GM18870 (cell line): ENCODE results near the gene FIGN.

Experiments used
- ATAC-seq: cut with Tn5 transposase; IDR thresholded peaks from one replicate; pipeline ENCODE4 v1.9.1; 2021; ENCODE audit warnings: moderate library complexity; ENCODE audit not compliant: unreplicated experiment

The FIGN gene

GRCh38 chr2:163665051-163665450, 70.8 kb downstream of the FIGN start:
- ATAC-seq: no peak

- ATAC-seq: no peak
Observed at GRCh38 chr2:163664610-163665009, 71.2 kb downstream of the FIGN start.

- no peak for ATAC-seq
Observed at GRCh38 chr2:163662141-163662780, 73.5 kb downstream of the FIGN start.

GRCh38 chr2:163659224-163659623, 76.6 kb downstream of the FIGN start:
- no peak for ATAC-seq

- no peak for ATAC-seq
Observed at GRCh38 chr2:163658556-163658955, 77.3 kb downstream of the FIGN start.

- no peak for ATAC-seq
Observed at GRCh38 chr2:163657281-163657656, 78.5 kb downstream of the FIGN start.

- ATAC-seq: no peak
Observed at GRCh38 chr2:163656622-163657280, 79.1 kb downstream of the FIGN start.

GRCh38 chr2:163655667-163656066, 80.1 kb downstream of the FIGN start:
- no peak for ATAC-seq

GRCh38 chr2:163652751-163653150, 83.1 kb downstream of the FIGN start:
- ATAC-seq: no peak

GRCh38 chr2:163649080-163649479, 86.7 kb downstream of the FIGN start:
- no peak for ATAC-seq

GRCh38 chr2:163647300-163647699, 88.5 kb downstream of the FIGN start:
- no peak for ATAC-seq

- ATAC-seq: no peak
Observed at GRCh38 chr2:163646687-163647086, 89.1 kb downstream of the FIGN start.

GRCh38 chr2:163644238-163644637, 91.6 kb downstream of the FIGN start:
- no peak for ATAC-seq

- no peak for ATAC-seq
Observed at GRCh38 chr2:163641986-163642385, 93.8 kb downstream of the FIGN start.

- no peak for ATAC-seq
Observed at GRCh38 chr2:163640542-163641193, 95.1 kb downstream of the FIGN start.

GRCh38 chr2:163637871-163638270, 97.9 kb downstream of the FIGN start:
- ATAC-seq: no peak

- ATAC-seq: no peak
Observed at GRCh38 chr2:163633291-163633690, 102.5 kb downstream of the FIGN start.

GRCh38 chr2:163630836-163631235, 105.0 kb downstream of the FIGN start:
- ATAC-seq: no peak

- no peak for ATAC-seq
Observed at GRCh38 chr2:163626639-163627109, 109.1 kb downstream of the FIGN start.

- no peak for ATAC-seq
Observed at GRCh38 chr2:163626208-163626607, 109.6 kb downstream of the FIGN start.

GRCh38 chr2:163625632-163626031, 110.2 kb downstream of the FIGN start:
- ATAC-seq: no peak

GRCh38 chr2:163621445-163622004, 114.3 kb downstream of the FIGN start:
- no peak for ATAC-seq
